Epithelial cell of prostate (primary cell): Measurements from ENCODE around the gene GTF3C2.

Experiments used
- DNase-seq: peaks from one replicate; pipeline ENCODE4 v3.0.0-alpha.2; 2011; ENCODE audit warnings: low read depth, low spot score
- H3K27ac ChIP-seq: fragments of 450-650 bp; 2 replicates; pipeline ENCODE4 v1.5.1; 2017; ENCODE audit warnings: mild to moderate bottlenecking

Gene GTF3C2

GRCh38 chr2:27356382-27357181 is at the start of gene GTF3C2:
TSS of gene GTF3C2 (minus strand) at chr2:27356764. CDS start at chr2:27343554, 13,210 bp downstream.
- H3K27ac ChIP-seq: peak within 1 kb of the TSS; percentile 93
- peak; percentile 83 for DNase-seq

- no peak overlapping the region for H3K27ac ChIP-seq
- no peak for DNase-seq
These were observed 44.0 kb upstream of the GTF3C2 start for GRCh38 chr2:27400348-27401135.

GRCh38 chr2:27398962-27399361 is 42.4 kb upstream of the GTF3C2 start:
- no peak overlapping the region for H3K27ac ChIP-seq
- DNase-seq: no peak

- DNase-seq: no peak
- H3K27ac ChIP-seq: no peak overlapping the region
These were observed 36.7 kb upstream of the GTF3C2 start for GRCh38 chr2:27393225-27393624.

GRCh38 chr2:27390822-27391679 is 34.5 kb upstream of the GTF3C2 start:
- H3K27ac ChIP-seq: no peak overlapping the region
- DNase-seq: no peak

GRCh38 chr2:27381577-27382181 is 25.1 kb upstream of the GTF3C2 start:
- no peak for DNase-seq
- peak overlapping the region; percentile 90 for H3K27ac ChIP-seq

- peak within 1 kb of the TSS; percentile 90 for H3K27ac ChIP-seq
These were observed 24.3 kb upstream of the GTF3C2 start, which contains the start of gene ZNF513 for GRCh38 chr2:27380626-27381545. TSS of gene ZNF513 (minus strand) at chr2:27380734. CDS start at chr2:27380526, 208 bp downstream.

GRCh38 chr2:27379836-27380625 is 23.5 kb upstream of the GTF3C2 start:
- DNase-seq: no peak
- H3K27ac ChIP-seq: peak overlapping the region; percentile 90

More at GRCh38 chr2:27380626-27381545, 24.3 kb upstream of the GTF3C2 start, which contains the start of gene ZNF513:
- DNase-seq: peak; percentile 81

GRCh38 chr2:27379383-27379835 is 22.8 kb upstream of the GTF3C2 start:
- peak overlapping the region; percentile 90 for H3K27ac ChIP-seq
- DNase-seq: no peak

GRCh38 chr2:27378809-27379290 is 22.3 kb upstream of the GTF3C2 start:
- H3K27ac ChIP-seq: peak overlapping the region; percentile 90

GRCh38 chr2:27378096-27378808 is 21.7 kb upstream of the GTF3C2 start:
- no peak for DNase-seq
- no peak overlapping the region for H3K27ac ChIP-seq

More at GRCh38 chr2:27378809-27379290, 22.3 kb upstream of the GTF3C2 start:
- DNase-seq: no peak

- DNase-seq: no peak
- no peak overlapping the region for H3K27ac ChIP-seq
These were observed 21.1 kb upstream of the GTF3C2 start for GRCh38 chr2:27377618-27378095.

GRCh38 chr2:27376866-27377617 is 20.5 kb upstream of the GTF3C2 start:
- no peak overlapping the region for H3K27ac ChIP-seq
- no peak for DNase-seq

GRCh38 chr2:27376151-27376865 is 19.7 kb upstream of the GTF3C2 start:
- DNase-seq: no peak
- no peak overlapping the region for H3K27ac ChIP-seq

- DNase-seq: no peak
- H3K27ac ChIP-seq: no peak overlapping the region
These were observed 19.0 kb upstream of the GTF3C2 start for GRCh38 chr2:27375513-27376099.
